HG02610 (cell line): Measurements from ENCODE around the gene ICOSLG.
"Not testable (repeated sequence)": the region's sequence is repeated elsewhere in the genome, so short reads cannot be mapped to it uniquely, and the experiment has no call there.

Source experiments
- ATAC-seq: cut with Tn5 transposase; IDR thresholded peaks from one replicate; pipeline ENCODE4 v1.9.1; 2021; ENCODE audit warnings: mild to moderate bottlenecking, moderate library complexity; ENCODE audit not compliant: unreplicated experiment

ICOSLG gene

GRCh38 chr21:44184862-44185261 lies 55.9 kb downstream of the ICOSLG start:
- ATAC-seq: not testable (repeated sequence)

GRCh38 chr21:44182202-44182601 lies 58.5 kb downstream of the ICOSLG start:
- ATAC-seq: not testable (repeated sequence)

GRCh38 chr21:44181506-44181905 lies 59.2 kb downstream of the ICOSLG start:
- ATAC-seq: not testable (repeated sequence)

- not testable (repeated sequence) for ATAC-seq
Observed at GRCh38 chr21:44176127-44176526, 64.6 kb downstream of the ICOSLG start.

GRCh38 chr21:44175189-44175588 lies 65.6 kb downstream of the ICOSLG start:
- not testable (repeated sequence) for ATAC-seq
